Activated naive CD8-positive, alpha-beta T cell treated with anti-CD3 and anti-CD28 coated beads, Interleukin-2, amount 50 U/mL, for 24 hours (primary cell): ENCODE results near the gene BCS1L.

ENCODE experiments used
- ATAC-seq: fragments of 150-1000 bp; cut with Tn5 transposase; one replicate; pipeline ENCODE4 v1.10.0; 2021
- DNase-seq: peaks from one replicate; pipeline ENCODE4 v3.0.0; 2021
- H3K27ac Mint-ChIP-seq: one replicate; pipeline ENCODE4 v1.8.0; 2021; ENCODE audit warnings: mild to moderate bottlenecking, mixed read lengths
- H3K27me3 Mint-ChIP-seq: one replicate; pipeline ENCODE4 v1.8.0; 2021; ENCODE audit warnings: mixed read lengths
- H3K36me3 Mint-ChIP-seq: one replicate; pipeline ENCODE4 v1.8.0; 2021; ENCODE audit warnings: low read depth, mixed read lengths
- H3K4me1 Mint-ChIP-seq: one replicate; pipeline ENCODE4 v1.8.0; 2021; ENCODE audit warnings: mixed read lengths
- H3K4me3 Mint-ChIP-seq: one replicate; pipeline ENCODE4 v1.8.0; 2021; ENCODE audit warnings: mild to moderate bottlenecking, moderate library complexity, mixed read lengths
- H3K9me3 Mint-ChIP-seq: one replicate; pipeline ENCODE4 v1.8.0; 2021; ENCODE audit warnings: mixed read lengths

The BCS1L gene

DNA sequence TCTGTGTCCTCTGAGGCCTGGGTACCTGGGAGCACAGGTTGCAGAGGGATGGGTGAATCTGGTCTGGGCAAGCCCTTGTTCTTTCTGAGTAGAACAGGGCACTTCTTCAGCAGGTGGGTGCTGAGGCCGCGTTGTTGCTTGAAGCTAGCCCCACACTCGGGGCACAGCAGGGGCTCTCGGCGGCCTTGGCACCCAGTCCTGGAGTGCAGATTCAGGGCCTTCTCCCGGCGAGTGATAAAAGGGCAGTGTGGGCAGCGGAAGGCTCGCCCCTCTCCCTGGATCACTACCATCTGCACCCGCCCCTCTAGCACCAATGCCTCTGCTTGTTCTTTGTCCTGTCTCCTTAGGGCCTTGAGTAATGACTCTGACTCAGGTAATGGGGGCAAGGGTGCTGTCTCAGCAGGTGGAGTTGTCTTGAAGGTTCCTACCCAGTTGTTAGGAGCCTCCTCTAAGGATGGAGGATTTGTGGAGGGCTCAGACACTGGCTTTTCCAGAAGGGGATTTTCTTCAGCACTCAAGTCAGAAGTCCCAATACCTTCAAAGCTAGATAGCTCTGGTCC lies 15.7 kb upstream of the BCS1L start:
- no peaks in the 10 kb centered on the region for H3K4me1 Mint-ChIP-seq
- no peak overlapping the region for H3K4me3 Mint-ChIP-seq
- no peak overlapping the region for H3K27ac Mint-ChIP-seq
- no peak for DNase-seq
- no peak for ATAC-seq
- H3K36me3 Mint-ChIP-seq: peaks cover 55% of the 10 kb centered on the region
- H3K27me3 Mint-ChIP-seq: no peaks in the 10 kb centered on the region
- no peaks in the 10 kb centered on the region for H3K9me3 Mint-ChIP-seq

DNA sequence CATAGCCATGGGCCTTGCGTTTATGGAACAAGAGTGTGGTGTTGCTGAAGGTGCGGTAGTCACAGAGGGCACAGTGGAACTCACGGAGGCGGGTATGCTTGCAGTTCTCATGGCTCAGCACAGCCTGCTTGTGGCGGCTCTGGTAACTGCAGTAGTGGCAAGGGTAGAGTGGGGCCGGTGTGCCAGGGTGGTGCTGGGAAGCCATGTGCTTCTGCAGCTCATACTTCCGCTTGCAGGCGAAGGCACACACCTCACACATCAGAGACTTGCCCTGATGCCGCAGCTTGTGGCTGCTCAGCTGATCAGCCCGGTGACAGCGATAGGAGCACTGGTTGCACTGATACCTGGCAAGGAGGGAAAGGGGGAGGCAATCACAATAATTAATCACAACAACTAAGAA lies 14.8 kb upstream of the BCS1L start:
- H3K4me1 Mint-ChIP-seq: no peaks in the 10 kb centered on the region
- no peaks in the 10 kb centered on the region for H3K9me3 Mint-ChIP-seq
- no peak overlapping the region for H3K4me3 Mint-ChIP-seq
- ATAC-seq: no peak
- no peaks in the 10 kb centered on the region for H3K27me3 Mint-ChIP-seq
- no peak overlapping the region for H3K27ac Mint-ChIP-seq
- no peak for DNase-seq
- peaks cover 57% of the 10 kb centered on the region for H3K36me3 Mint-ChIP-seq

GRCh38 chr2:218645126-218645525 lies 14.4 kb upstream of the BCS1L start:
- DNase-seq (no peak), ATAC-seq (no peak)
- Mint-ChIP-seq H3K4me1 (no peaks in the 10 kb centered on the region), H3K27me3 (no peaks in the 10 kb centered on the region), H3K4me3 (no peak overlapping the region), H3K36me3 (peaks cover 60% of the 10 kb centered on the region), H3K27ac (no peak overlapping the region), H3K9me3 (no peaks in the 10 kb centered on the region)

DNA sequence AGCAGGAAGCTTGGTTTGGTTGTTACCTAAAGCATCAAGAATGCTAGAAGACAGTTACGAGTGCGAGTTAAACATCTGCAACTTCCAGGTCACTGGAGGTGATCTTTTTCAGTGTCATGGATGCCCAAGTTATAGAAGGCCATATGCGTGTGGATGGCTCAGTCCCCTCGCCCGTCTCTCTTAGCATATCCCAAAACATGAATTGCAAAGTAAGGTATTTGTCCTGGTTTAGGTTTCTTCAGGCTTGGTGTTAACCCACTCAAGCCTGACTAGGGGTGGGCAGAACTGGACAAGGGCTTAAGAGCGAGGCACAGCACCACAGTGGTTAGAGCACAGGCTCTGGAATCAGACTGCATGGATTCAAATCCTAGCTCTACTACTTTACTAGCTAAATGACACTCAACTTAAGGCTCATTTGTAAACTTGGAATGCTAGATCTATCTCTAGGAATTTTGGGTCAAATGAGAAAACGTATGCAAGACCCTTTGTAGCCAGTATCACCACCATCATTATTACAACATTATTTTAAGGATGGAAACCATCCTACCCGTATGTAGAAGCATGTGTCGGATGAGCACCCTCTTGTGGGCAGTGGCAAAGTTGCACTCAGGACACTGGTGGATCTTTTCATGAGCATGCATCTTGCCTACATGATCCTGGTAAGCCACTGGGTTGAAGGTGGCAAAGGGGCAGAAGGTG lies 11.2 kb upstream of the BCS1L start:
- DNase-seq: peak; percentile 48
- H3K9me3 Mint-ChIP-seq: no peaks in the 10 kb centered on the region
- no peaks in the 10 kb centered on the region for H3K4me1 Mint-ChIP-seq
- no peak overlapping the region for H3K4me3 Mint-ChIP-seq
- peak; percentile 70 for ATAC-seq
- H3K27me3 Mint-ChIP-seq: no peaks in the 10 kb centered on the region
- no peak overlapping the region for H3K27ac Mint-ChIP-seq
- peaks cover 60% of the 10 kb centered on the region for H3K36me3 Mint-ChIP-seq

DNA sequence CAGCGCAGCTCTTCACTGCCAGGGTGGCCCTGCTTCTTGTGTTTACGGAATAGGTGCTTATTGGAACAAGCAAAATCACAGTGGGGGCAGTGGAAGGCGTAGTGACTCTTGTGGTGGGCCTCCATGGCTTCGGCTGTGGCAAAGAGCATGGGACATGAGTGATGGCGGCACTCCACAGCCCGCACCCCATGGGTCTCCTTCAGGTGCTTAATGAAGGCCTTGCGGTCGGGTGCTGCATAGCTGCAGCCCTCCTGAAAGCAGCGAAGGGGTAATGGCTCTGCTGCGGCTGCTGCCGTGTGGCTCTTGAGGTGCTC lies 10.7 kb upstream of the BCS1L start:
- no peak for ATAC-seq
- H3K36me3 Mint-ChIP-seq: peaks cover 64% of the 10 kb centered on the region
- H3K27ac Mint-ChIP-seq: no peak overlapping the region
- H3K9me3 Mint-ChIP-seq: no peaks in the 10 kb centered on the region
- no peaks in the 10 kb centered on the region for H3K4me1 Mint-ChIP-seq
- H3K27me3 Mint-ChIP-seq: no peaks in the 10 kb centered on the region
- DNase-seq: no peak
- no peak overlapping the region for H3K4me3 Mint-ChIP-seq

GRCh38 chr2:218655751-218656150 lies 3.7 kb upstream of the BCS1L start:
- Mint-ChIP-seq H3K27me3 (no peaks in the 10 kb centered on the region), H3K27ac (no peak overlapping the region), H3K4me3 (no peak overlapping the region), H3K4me1 (peaks cover 33% of the 10 kb centered on the region), H3K36me3 (peaks cover 51% of the 10 kb centered on the region), H3K9me3 (no peaks in the 10 kb centered on the region)
- no peak for ATAC-seq
- no peak for DNase-seq

DNA sequence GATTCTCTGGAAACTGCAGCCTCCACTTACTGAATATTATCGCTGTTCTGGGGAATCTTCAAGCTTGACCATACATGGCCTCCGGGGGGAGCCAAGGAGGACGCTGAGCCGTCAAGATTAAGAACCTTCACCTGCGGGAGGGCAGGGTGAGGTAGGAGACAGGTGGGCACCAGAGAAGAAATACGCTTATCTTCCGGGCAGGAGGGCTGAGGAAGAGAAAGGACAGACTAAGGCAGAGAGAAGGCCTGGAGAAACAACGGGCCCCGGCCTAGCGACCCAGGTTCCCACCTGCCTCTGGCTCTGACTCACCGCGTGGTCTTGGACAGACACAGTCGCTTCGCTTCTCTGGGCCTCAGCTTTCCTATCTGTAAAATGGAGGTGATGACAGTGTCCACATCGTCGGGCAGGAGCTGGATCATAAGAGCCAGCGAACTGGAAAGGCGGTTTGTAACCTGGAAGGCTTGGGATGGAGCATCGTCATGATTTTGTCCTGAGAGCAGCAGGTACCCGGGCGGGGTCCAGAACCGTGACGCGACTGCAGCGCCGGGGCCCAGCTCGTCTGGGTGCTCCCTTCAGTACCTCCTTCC lies 719 bp upstream of the BCS1L start:
- peak overlapping the region; percentile 93 for H3K4me3 Mint-ChIP-seq
- H3K27me3 Mint-ChIP-seq: no peaks in the 10 kb centered on the region
- peaks cover 34% of the 10 kb centered on the region for H3K4me1 Mint-ChIP-seq
- DNase-seq (peak; percentile 46), ATAC-seq (peak; percentile 37)
- H3K36me3 Mint-ChIP-seq: peaks cover 47% of the 10 kb centered on the region
- no peaks in the 10 kb centered on the region for H3K9me3 Mint-ChIP-seq
- peak overlapping the region; percentile 92 for H3K27ac Mint-ChIP-seq

DNA sequence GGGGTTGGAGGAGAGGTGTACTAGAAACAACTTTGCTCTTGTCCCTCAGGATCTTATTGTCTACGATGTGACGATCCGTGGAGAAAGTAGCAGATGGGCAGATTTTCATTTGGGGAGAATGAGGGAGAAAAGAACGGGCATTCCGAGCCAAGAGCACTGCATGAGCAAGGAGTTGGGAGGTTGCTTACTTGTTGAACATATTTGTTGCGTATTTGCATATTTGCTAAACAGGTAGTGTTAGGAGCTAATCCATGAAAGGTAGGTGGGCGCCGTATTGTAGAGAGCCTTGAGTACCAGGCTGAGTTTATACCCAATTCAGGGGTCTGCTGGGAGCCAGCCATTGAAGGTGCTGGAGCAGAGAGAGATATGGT lies 490 bp downstream of the BCS1L start:
- H3K4me3 Mint-ChIP-seq: peak overlapping the region; percentile 93
- no peaks in the 10 kb centered on the region for H3K9me3 Mint-ChIP-seq
- ATAC-seq (no peak), DNase-seq (no peak)
- H3K4me1 Mint-ChIP-seq: peaks cover 34% of the 10 kb centered on the region
- H3K27ac Mint-ChIP-seq: peak overlapping the region; percentile 92
- peaks cover 44% of the 10 kb centered on the region for H3K36me3 Mint-ChIP-seq
- H3K27me3 Mint-ChIP-seq: no peaks in the 10 kb centered on the region

GRCh38 chr2:218662377-218662776 lies 2.9 kb downstream of the BCS1L start:
- Mint-ChIP-seq H3K27ac (no peak overlapping the region), H3K9me3 (no peaks in the 10 kb centered on the region), H3K27me3 (no peaks in the 10 kb centered on the region), H3K4me1 (peaks cover 29% of the 10 kb centered on the region), H3K4me3 (no peak overlapping the region), H3K36me3 (peaks cover 43% of the 10 kb centered on the region)
- DNase-seq (no peak), ATAC-seq (no peak)

DNA sequence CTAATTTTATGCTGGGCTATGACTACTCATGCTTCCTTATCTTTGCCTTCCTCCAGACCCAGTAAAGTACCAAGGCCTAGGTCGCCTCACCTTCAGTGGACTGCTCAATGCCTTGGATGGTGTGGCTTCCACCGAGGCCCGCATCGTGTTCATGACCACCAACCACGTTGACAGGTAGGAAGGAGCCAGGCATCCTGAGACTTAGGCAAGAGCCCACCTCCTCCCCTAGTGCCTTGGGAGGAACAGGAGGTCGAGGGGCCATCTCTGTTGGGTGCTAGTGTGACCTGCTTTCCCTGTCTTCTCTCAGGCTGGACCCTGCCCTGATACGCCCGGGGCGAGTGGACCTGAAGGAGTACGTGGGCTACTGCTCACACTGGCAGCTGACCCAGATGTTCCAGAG lies 3.3 kb downstream of the BCS1L start:
- Mint-ChIP-seq H3K36me3 (peaks cover 44% of the 10 kb centered on the region), H3K27me3 (no peaks in the 10 kb centered on the region), H3K4me3 (no peak overlapping the region), H3K4me1 (peaks cover 25% of the 10 kb centered on the region), H3K27ac (no peak overlapping the region), H3K9me3 (no peaks in the 10 kb centered on the region)
- ATAC-seq (no peak), DNase-seq (no peak)

DNA sequence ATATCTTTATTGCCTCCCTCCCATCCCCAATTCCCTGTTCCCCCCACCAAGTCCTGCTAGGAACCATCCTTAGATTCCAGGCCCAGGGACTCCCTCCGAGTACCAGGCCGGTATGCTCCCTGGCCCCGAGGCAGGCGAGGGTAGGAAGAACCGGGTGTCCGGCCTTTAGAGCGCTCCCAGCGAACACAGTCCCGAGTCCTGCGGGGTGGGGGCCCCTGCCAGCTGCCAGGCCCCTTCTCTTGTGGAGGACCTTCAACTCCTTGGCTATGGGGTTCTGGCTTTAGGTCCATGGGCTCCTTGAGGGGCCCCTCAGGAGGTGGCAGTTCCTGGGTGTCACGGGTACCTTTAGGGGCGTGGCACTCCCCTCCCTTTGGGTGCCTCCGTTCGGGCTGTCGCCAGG lies 4.4 kb downstream of the BCS1L start:
- DNase-seq (no peak), ATAC-seq (no peak)
- Mint-ChIP-seq H3K27me3 (no peaks in the 10 kb centered on the region), H3K9me3 (no peaks in the 10 kb centered on the region), H3K27ac (no peak overlapping the region), H3K36me3 (peaks cover 35% of the 10 kb centered on the region), H3K4me3 (no peak overlapping the region), H3K4me1 (peaks cover 15% of the 10 kb centered on the region)

DNA sequence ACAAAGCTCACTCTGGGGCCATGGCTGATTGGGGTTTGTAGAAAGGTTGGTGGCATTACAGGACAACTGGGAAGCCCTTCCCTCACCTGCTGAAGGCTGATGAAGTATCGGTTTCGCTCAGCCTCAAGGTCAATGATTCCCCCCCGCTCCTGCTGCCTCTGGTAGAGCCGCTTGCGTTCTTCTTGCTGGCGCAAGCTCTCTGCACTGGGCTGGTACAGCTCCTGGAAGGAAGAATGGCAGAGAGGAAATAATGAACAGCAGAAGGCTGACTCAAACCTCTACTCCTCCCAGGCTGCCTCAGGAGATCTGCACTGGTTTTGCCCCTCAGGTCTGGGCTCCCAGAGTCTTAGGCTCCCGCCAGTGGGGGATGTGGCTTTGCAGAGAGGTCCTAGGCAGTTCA lies 5.2 kb downstream of the BCS1L start:
- no peak for DNase-seq
- no peak for ATAC-seq
- H3K4me1 Mint-ChIP-seq: peaks cover 13% of the 10 kb centered on the region
- no peaks in the 10 kb centered on the region for H3K9me3 Mint-ChIP-seq
- peaks cover 33% of the 10 kb centered on the region for H3K36me3 Mint-ChIP-seq
- H3K27me3 Mint-ChIP-seq: no peaks in the 10 kb centered on the region
- no peak overlapping the region for H3K4me3 Mint-ChIP-seq
- no peak overlapping the region for H3K27ac Mint-ChIP-seq

DNA sequence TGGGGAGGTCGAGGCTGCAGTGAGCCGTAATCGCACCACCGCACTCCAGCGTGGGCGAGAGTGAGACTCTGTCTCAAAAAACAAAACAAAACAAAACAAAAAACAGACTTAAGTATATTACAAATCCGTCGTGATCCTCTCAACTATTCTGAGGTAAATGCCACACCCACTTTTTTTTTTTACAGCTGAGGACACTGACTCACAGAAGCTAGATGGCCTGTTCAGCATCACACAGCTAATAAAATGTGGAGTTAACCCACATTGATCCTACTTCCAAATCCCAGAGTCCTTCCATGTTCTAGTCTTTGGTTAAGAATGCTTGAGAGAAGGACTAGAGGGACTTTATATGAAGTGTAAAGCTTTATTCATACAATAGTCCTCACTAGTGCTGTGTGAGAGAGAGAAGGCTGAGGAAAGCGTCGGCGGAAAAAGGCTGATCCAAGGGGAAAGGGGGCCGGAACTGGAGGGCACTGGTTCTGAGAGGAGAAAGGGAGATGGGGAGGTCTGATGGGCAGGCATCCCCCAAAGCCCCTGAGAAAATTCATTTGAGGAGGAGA lies 11.7 kb downstream of the BCS1L start:
- H3K4me1 Mint-ChIP-seq: peaks cover 27% of the 10 kb centered on the region
- no peak for ATAC-seq
- H3K9me3 Mint-ChIP-seq: no peaks in the 10 kb centered on the region
- no peak for DNase-seq
- H3K27ac Mint-ChIP-seq: peak overlapping the region; percentile 96
- H3K4me3 Mint-ChIP-seq: peak overlapping the region; percentile 96
- H3K36me3 Mint-ChIP-seq: peaks cover 12% of the 10 kb centered on the region
- H3K27me3 Mint-ChIP-seq: no peaks in the 10 kb centered on the region

- peaks cover 13% of the 10 kb centered on the region for H3K36me3 Mint-ChIP-seq
- H3K27ac Mint-ChIP-seq: peak within 1 kb of the TSS; percentile 96
- peaks cover 27% of the 10 kb centered on the region for H3K4me1 Mint-ChIP-seq
- peak within 1 kb of the TSS; percentile 96 for H3K4me3 Mint-ChIP-seq
- H3K9me3 Mint-ChIP-seq: no peaks in the 10 kb centered on the region
- ATAC-seq (peak; percentile 97), DNase-seq (peak; percentile 83)
- no peaks in the 10 kb centered on the region for H3K27me3 Mint-ChIP-seq
These were observed 12.4 kb downstream of the BCS1L start, which contains the start of the genes RNF25 and STK36 for GRCh38 chr2:218671654-218672566. TSS of gene RNF25 (minus strand) at chr2:218672002. CDS start at chr2:218671970, 32 bp downstream. TSS of gene STK36 (plus strand) at chr2:218672086. CDS start at chr2:218672830, 744 bp downstream.
